IMR-90 (cell line): ENCODE measurements around the gene SNRNP27. TPM values are rescaled to one million over a fixed set of nuclear protein-coding genes. Genes with fewer than 3 reads are reported as not detected.

Source experiments
- ATAC-seq: fragments of 200-7000 bp; cut with Tn5 transposase; 2 replicates; pipeline ENCODE4 v1.9.1; 2020; ENCODE audit warnings: low read depth, mild to moderate bottlenecking, moderate library complexity
- BruUV-seq: library from RNA; stranded (reverse); fragments of 400-500 nt; replicated peaks from 2 replicates; lab custom pipeline; 2021; lab: Mats Ljungman, UMichigan
- CTCF ChIA-PET: fragments of 300-600 bp; formaldehyde crosslinking; extraction: SDS; loops from one replicate; lab custom pipeline; 2021; ENCODE audit warnings: antibody characterized with exemption; lab: Yijun Ruan, JAX
- POLR2A ChIA-PET: fragments of 300-600 bp; sonication (Branson Sonifier 250); formaldehyde crosslinking; loops from one replicate; lab custom pipeline; 2022; ENCODE audit warnings: antibody characterized with exemption; ENCODE audit not compliant: unreplicated experiment; lab: Charles Lee
- DNase-seq: peaks from one replicate; pipeline ENCODE4 v3.0.0; 2013
- H2AFZ ChIP-seq: replicated peaks from 2 replicates; pipeline ENCODE3; 2013; ENCODE audit warnings: low read length, mild to moderate bottlenecking; ENCODE audit not compliant: poor library complexity
- H2AK5ac ChIP-seq: 2 replicates; pipeline ENCODE4 v1.6.1; 2013; ENCODE audit warnings: low read depth, low read length, inconsistent platforms
- H2AK9ac ChIP-seq: replicated peaks from 2 replicates; pipeline ENCODE3; 2013; ENCODE audit warnings: mild to moderate bottlenecking, low read depth, low read length, moderate library complexity; ENCODE audit not compliant: poor library complexity
- H2BK120ac ChIP-seq: 2 replicates; pipeline ENCODE4 v1.6.1; 2013; ENCODE audit warnings: low read depth, low read length, inconsistent platforms
- H2BK15ac ChIP-seq: 3 replicates; pipeline ENCODE4 v1.6.1; 2013; ENCODE audit warnings: low read depth, low read length, inconsistent platforms
- H2BK20ac ChIP-seq: 2 replicates; pipeline ENCODE4 v1.6.1; 2013; ENCODE audit warnings: low read depth, mild to moderate bottlenecking, inconsistent platforms, low read length, moderate library complexity
- H2BK5ac ChIP-seq: 2 replicates; pipeline ENCODE4 v1.6.1; 2013; ENCODE audit warnings: mild to moderate bottlenecking, low read depth, low read length, inconsistent platforms; ENCODE audit not compliant: poor library complexity, severe bottlenecking
- H3K14ac ChIP-seq: replicated peaks from 2 replicates; pipeline ENCODE4 v1.6.1; 2013; ENCODE audit warnings: low read depth, low read length, inconsistent platforms
- H3K18ac ChIP-seq: 2 replicates; pipeline ENCODE4 v1.6.1; 2013; ENCODE audit warnings: low read depth, low read length, control low read depth
- H3K23ac ChIP-seq: 2 replicates; pipeline ENCODE4 v1.6.1; 2013; ENCODE audit warnings: low read depth, low read length, inconsistent platforms
- H3K27ac ChIP-seq: 2 replicates; pipeline ENCODE4 v1.5.1; 2013; ENCODE audit warnings: mild to moderate bottlenecking, control low read depth, low read length; ENCODE audit not compliant: insufficient read depth
- H3K27me3 ChIP-seq: 2 replicates; pipeline ENCODE4 v1.6.1; 2013; ENCODE audit warnings: low read length; ENCODE audit not compliant: control insufficient read depth, insufficient read depth
- H3K36me3 ChIP-seq: 2 replicates; pipeline ENCODE4 v1.6.1; 2013; ENCODE audit warnings: low read length, mixed read lengths; ENCODE audit not compliant: control insufficient read depth, insufficient read depth
- H3K4ac ChIP-seq: 2 replicates; pipeline ENCODE4 v1.6.1; 2013; ENCODE audit warnings: low read depth, low read length, inconsistent platforms
- H3K4me1 ChIP-seq: 2 replicates; pipeline ENCODE4 v1.6.1; 2013; ENCODE audit warnings: low read length, mixed read lengths; ENCODE audit not compliant: control insufficient read depth, insufficient read depth
- H3K4me2 ChIP-seq: 2 replicates; pipeline ENCODE4 v1.6.1; 2013; ENCODE audit warnings: low read depth, mild to moderate bottlenecking, control low read depth, low read length, moderate library complexity
- H3K4me3 ChIP-seq: 2 replicates; pipeline ENCODE4 v1.5.1; 2013; ENCODE audit warnings: low read depth, mild to moderate bottlenecking, control low read depth, low read length, moderate library complexity; ENCODE audit not compliant: insufficient read depth
- H3K56ac ChIP-seq: 2 replicates; pipeline ENCODE4 v1.6.1; 2013; ENCODE audit warnings: low read length, inconsistent platforms; ENCODE audit not compliant: insufficient read depth; ENCODE audit errors: extremely low read depth
- H3K79me1 ChIP-seq, 2 experiments: 2 replicates each; pipeline ENCODE4 v1.6.1; 2013; ENCODE audit warnings: low read length in 2 of 2, inconsistent platforms in 1 of 2, low read depth in 1 of 2
- H3K9ac ChIP-seq: 2 replicates; pipeline ENCODE4 v1.6.1; 2013; ENCODE audit warnings: low read depth, low read length, control low read depth
- H3K9me1 ChIP-seq: 2 replicates; pipeline ENCODE4 v1.6.1; 2013; ENCODE audit warnings: low read length, inconsistent platforms; ENCODE audit not compliant: insufficient read depth
- H3K9me3 ChIP-seq: 2 replicates; pipeline ENCODE4 v1.6.1; 2013; ENCODE audit warnings: low read length; ENCODE audit not compliant: control insufficient read depth, insufficient read depth
- H4K20me1 ChIP-seq: 2 replicates; pipeline ENCODE4 v1.6.1; 2013; ENCODE audit warnings: low read length, inconsistent platforms; ENCODE audit not compliant: insufficient read depth
- H4K5ac ChIP-seq: 2 replicates; pipeline ENCODE4 v1.6.1; 2013; ENCODE audit warnings: mild to moderate bottlenecking, low read depth, low read length, control low read depth
- H4K8ac ChIP-seq, 2 experiments: 2 replicates each; pipeline ENCODE4 v1.6.1; 2013; ENCODE audit warnings: low read depth in 2 of 2, low read length in 2 of 2, control low read depth in 1 of 2, inconsistent platforms in 1 of 2
- H4K91ac ChIP-seq: 2 replicates; pipeline ENCODE4 v1.6.1; 2013; ENCODE audit warnings: low read depth, low read length, inconsistent platforms; ENCODE audit not compliant: insufficient read depth
- BHLHE40 ChIP-seq: fragments of 150-350 bp; IDR thresholded peaks from 2 replicates; pipeline ENCODE4 v1.6.1; 2016; ENCODE audit warnings: mild to moderate bottlenecking, low read depth, low read length
- CEBPB ChIP-seq: IDR thresholded peaks from 2 replicates; pipeline ENCODE4 v1.6.1; 2012; ENCODE audit warnings: low read depth, low read length, improper control_type of control experiment
- CHD1 ChIP-seq: IDR thresholded peaks from 2 replicates; pipeline ENCODE4 v1.6.1; 2012; ENCODE audit warnings: low read depth, low read length, improper control_type of control experiment
- FOS ChIP-seq: fragments of 150-350 bp; IDR thresholded peaks from 2 replicates; pipeline ENCODE4 v1.6.1; 2016; ENCODE audit warnings: low read depth, low read length
- MAFK ChIP-seq: IDR thresholded peaks from 2 replicates; pipeline ENCODE4 v1.6.1; 2012; ENCODE audit warnings: low read depth, low read length, improper control_type of control experiment
- MAZ ChIP-seq: IDR thresholded peaks from 2 replicates; pipeline ENCODE4 v1.6.1; 2012; ENCODE audit warnings: low read depth, mild to moderate bottlenecking, low read length, improper control_type of control experiment, moderate library complexity, borderline replicate concordance
- MXI1 ChIP-seq: IDR thresholded peaks from 2 replicates; pipeline ENCODE4 v1.6.1; 2012; ENCODE audit warnings: low read depth, mild to moderate bottlenecking, low read length, moderate library complexity, borderline replicate concordance
- NFE2L2 ChIP-seq: fragments of 150-350 bp; IDR thresholded peaks from 2 replicates; pipeline ENCODE4 v1.6.1; 2016; ENCODE audit warnings: low read depth, mild to moderate bottlenecking, low read length
- POLR2A ChIP-seq: IDR thresholded peaks from 2 replicates; pipeline ENCODE4 v1.6.1; 2012; ENCODE audit warnings: mild to moderate bottlenecking, low read depth, low read length
- RAD21 ChIP-seq: IDR thresholded peaks from 2 replicates; pipeline ENCODE4 v1.6.1; 2012; ENCODE audit warnings: low read length, improper control_type of control experiment
- RCOR1 ChIP-seq: IDR thresholded peaks from 2 replicates; pipeline ENCODE4 v1.6.1; 2012; ENCODE audit warnings: mild to moderate bottlenecking, low read length, improper control_type of control experiment; ENCODE audit not compliant: insufficient replicate concordance
- RFX5 ChIP-seq: IDR thresholded peaks from 2 replicates; pipeline ENCODE4 v1.8.0; 2012; ENCODE audit warnings: low read depth, mild to moderate bottlenecking, low read length, moderate library complexity
- SMC3 ChIP-seq: fragments of 150-350 bp; IDR thresholded peaks from 2 replicates; pipeline ENCODE4 v1.6.1; 2016; ENCODE audit warnings: low read depth, mild to moderate bottlenecking, antibody characterized with exemption, low read length, moderate library complexity
- WGBS, 2 experiments: methylation state at CpG; one replicate each; pipeline versions ENCODE4 v1.1.5 to v1.1.7; 2013; ENCODE audit warnings: missing lambda C conversion rate in 2 of 2; ENCODE audit not compliant: insufficient read length in 1 of 2; ENCODE audit errors: extremely low coverage in 2 of 2; 5-methylcytosine and 5-hydroxymethylcytosine counted together
- dilution Hi-C: fragments of 300-500 bp; cut with HindIII; formaldehyde crosslinking; loops from one replicate; pipeline ENCODE4 v1.14.3; 2018; ENCODE audit warnings: low sequenced_read_pairs; ENCODE audit not compliant: unreplicated experiment
- in situ Hi-C: fragments of 300-500 bp; cut with MboI; formaldehyde crosslinking; loops from 3 replicates; pipeline ENCODE4 v1.14.3; 2019; ENCODE audit warnings: low sequenced_read_pairs, inconsistent platforms, mixed read lengths
- intact Hi-C: fragments of 100-400 bp; cut with micrococcal nuclease; formaldehyde crosslinking; loops from 2 replicates; pipeline ENCODE4 v1.10.0; 2022
- polyA plus RNA-seq, 3 experiments: library from polyadenylated mRNA; depleted of rRNA; stranded (reverse); fragments of >200 nt; gene quantifications; 2 replicates each; pipeline ENCODE4 v1.2.3, GENCODE V29; 2012; ENCODE audit warnings: low replicate concordance in 1 of 3
- total RNA-seq: library from RNA; depleted of rRNA; stranded (reverse); fragments of >200 nt; gene quantifications from 2 replicates; pipeline ENCODE4 v1.2.3, GENCODE V29; 2012
- TF ChIP-seq, protein P1 (sequence below): fragments of 150-350 bp; IDR thresholded peaks from 2 replicates; pipeline ENCODE4 v1.6.1; 2016; ENCODE audit warnings: low read depth, mild to moderate bottlenecking, low read length, moderate library complexity, borderline replicate concordance
- TF ChIP-seq, protein P2 (sequence below): fragments of 150-350 bp; IDR thresholded peaks from 2 replicates; pipeline ENCODE4 v1.6.1; 2017; ENCODE audit warnings: mild to moderate bottlenecking, antibody characterized with exemption, low read length, low read depth

Gene SNRNP27
- total and polyA plus RNA-seq, 2 of the 4 experiments (the other 2 are of a cell fraction), result 8.8 to 48.3 TPM

DNA sequence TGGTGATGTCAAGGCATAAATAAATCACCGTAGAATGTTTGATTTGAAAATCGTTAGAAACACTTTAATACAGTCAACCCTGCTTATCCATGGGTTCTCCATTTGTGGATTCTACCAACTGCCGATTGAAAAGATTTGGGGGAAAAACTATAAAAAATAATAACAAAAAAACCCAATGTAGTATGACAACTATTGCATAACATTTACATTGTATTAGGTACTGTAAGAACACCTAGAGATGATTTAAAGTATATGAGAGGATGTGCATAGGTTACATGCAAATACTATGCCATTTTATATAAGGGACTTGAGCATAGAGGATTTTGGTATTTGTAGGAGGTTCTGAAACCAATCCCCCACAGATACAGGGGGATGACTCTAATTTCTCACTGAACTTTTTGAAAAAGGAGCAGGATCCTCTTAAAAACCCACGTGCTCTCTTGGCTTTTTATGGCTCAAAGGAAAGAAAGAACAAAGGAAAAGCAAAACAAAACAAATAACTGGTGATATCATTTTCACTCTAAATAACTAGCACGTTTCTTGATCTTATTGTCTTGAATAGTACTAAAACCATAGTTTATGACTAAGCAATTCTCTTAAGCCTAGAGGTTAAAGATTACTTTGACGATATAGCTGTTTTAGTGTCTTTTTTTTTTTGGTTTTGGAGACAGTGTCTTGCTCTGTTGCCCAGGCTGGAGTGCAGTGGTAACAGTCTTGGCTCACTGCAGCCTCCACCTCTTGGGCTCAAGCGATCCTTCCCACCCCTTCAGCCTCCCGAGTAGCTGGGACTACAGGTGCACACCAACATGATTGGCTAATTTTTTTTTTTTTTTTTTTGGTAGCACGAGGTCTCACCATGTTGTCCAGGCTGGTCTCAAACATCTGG lies 47.3 kb upstream of the SNRNP27 start:
- Histone ChIP-seq H3K27me3 (no peaks in the 10 kb centered on the region), H3K9ac (no peak overlapping the region), H3K4ac (no peak overlapping the region), H3K36me3 (peaks cover 13% of the 10 kb centered on the region), H2BK5ac (no peak overlapping the region), H2BK15ac (no peak overlapping the region), H4K5ac (no peak overlapping the region), H2BK120ac (no peak overlapping the region), H2AK5ac (no peak overlapping the region), H3K23ac (no peak overlapping the region), H3K4me1 (no peaks in the 10 kb centered on the region), H3K79me1 (peaks cover 0 to 4% of the 10 kb centered on the region in 2 experiments; a peak in 2 of 4 replicates), H3K4me2 (no peak overlapping the region), H3K9me1 (peaks cover 3% of the 10 kb centered on the region), H3K56ac (no peak overlapping the region), H4K20me1 (no peaks in the 10 kb centered on the region), H2AFZ (no peak overlapping the region), H3K18ac (no peak overlapping the region), H3K4me3 (no peak overlapping the region), H3K27ac (no peak overlapping the region), H4K91ac (no peak overlapping the region), H3K9me3 (no peaks in the 10 kb centered on the region), H2BK20ac (no peak overlapping the region), H2AK9ac (no peak overlapping the region), H3K14ac (no peak overlapping the region), H4K8ac (no peak overlapping the region)
- no TSS peak for BruUV-seq
- no peak for DNase-seq
- TF ChIP-seq RAD21, result no peak
- no peak for TF ChIP-seq RFX5
- TF ChIP-seq, protein P1, sequence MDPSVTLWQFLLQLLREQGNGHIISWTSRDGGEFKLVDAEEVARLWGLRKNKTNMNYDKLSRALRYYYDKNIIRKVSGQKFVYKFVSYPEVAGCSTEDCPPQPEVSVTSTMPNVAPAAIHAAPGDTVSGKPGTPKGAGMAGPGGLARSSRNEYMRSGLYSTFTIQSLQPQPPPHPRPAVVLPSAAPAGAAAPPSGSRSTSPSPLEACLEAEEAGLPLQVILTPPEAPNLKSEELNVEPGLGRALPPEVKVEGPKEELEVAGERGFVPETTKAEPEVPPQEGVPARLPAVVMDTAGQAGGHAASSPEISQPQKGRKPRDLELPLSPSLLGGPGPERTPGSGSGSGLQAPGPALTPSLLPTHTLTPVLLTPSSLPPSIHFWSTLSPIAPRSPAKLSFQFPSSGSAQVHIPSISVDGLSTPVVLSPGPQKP, result no peak
- TF ChIP-seq RCOR1, result no peak
- TF ChIP-seq, protein P2, sequence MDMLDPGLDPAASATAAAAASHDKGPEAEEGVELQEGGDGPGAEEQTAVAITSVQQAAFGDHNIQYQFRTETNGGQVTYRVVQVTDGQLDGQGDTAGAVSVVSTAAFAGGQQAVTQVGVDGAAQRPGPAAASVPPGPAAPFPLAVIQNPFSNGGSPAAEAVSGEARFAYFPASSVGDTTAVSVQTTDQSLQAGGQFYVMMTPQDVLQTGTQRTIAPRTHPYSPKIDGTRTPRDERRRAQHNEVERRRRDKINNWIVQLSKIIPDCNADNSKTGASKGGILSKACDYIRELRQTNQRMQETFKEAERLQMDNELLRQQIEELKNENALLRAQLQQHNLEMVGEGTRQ, result no peak
- no peak for TF ChIP-seq MAFK
- no peak for TF ChIP-seq CHD1
- TF ChIP-seq CEBPB, result no peak
- TF ChIP-seq SMC3, result no peak
- TF ChIP-seq NFE2L2, result no peak
- no peak for TF ChIP-seq MAZ
- no peak for TF ChIP-seq BHLHE40
- TF ChIP-seq FOS, result no peak
- TF ChIP-seq POLR2A, result no peak
- no peak for TF ChIP-seq MXI1
- WGBS, 2 experiments, result 100% methylated on average over 2 of the region's 9 CpGs; no CpG with 5 or more reads in 1 of the 2 experiments
- CTCF ChIA-PET, result no interaction called here
- no peak for ATAC-seq
- intact Hi-C loops, result no loop called here
- in situ Hi-C loops, result no loop called here
- dilution Hi-C loops, result no loop called here
- POLR2A ChIA-PET, result no interaction called here
